Measurements from ENCODE around the gene CYP19A1.

Gene CYP19A1

GRCh38 chr15:51252671-51253070 lies 85.7 kb downstream of the CYP19A1 start:
- DNase-seq = no peak

- DNase-seq = no peak
Observed at GRCh38 chr15:51251556-51251955, 86.8 kb downstream of the CYP19A1 start.

- DNase-seq = no peak
Observed at GRCh38 chr15:51250217-51251011, 88.0 kb downstream of the CYP19A1 start.

- DNase-seq = no peak
Observed at GRCh38 chr15:51245628-51246027, 92.8 kb downstream of the CYP19A1 start.

GRCh38 chr15:51244423-51244869 lies 94.0 kb downstream of the CYP19A1 start:
- no peak for DNase-seq

GRCh38 chr15:51243774-51244173 lies 94.6 kb downstream of the CYP19A1 start:
- no peak for DNase-seq

GRCh38 chr15:51240066-51240465 lies 98.3 kb downstream of the CYP19A1 start:
- DNase-seq = no peak

- no peak for DNase-seq
Observed at GRCh38 chr15:51237816-51238215, 100.6 kb downstream of the CYP19A1 start.

- no peak for DNase-seq
Observed at GRCh38 chr15:51234176-51234927, 104.0 kb downstream of the CYP19A1 start.

GRCh38 chr15:51232581-51232980 lies 105.8 kb downstream of the CYP19A1 start:
- DNase-seq = no peak

- no peak for DNase-seq
Observed at GRCh38 chr15:51229907-51230330, 108.5 kb downstream of the CYP19A1 start.

- DNase-seq = no peak
Observed at GRCh38 chr15:51227940-51228732, 110.3 kb downstream of the CYP19A1 start.

GRCh38 chr15:51226576-51227210 lies 111.7 kb downstream of the CYP19A1 start:
- DNase-seq = no peak

GRCh38 chr15:51224428-51224827 lies 114.0 kb downstream of the CYP19A1 start:
- DNase-seq = no peak

- no peak for DNase-seq
Observed at GRCh38 chr15:51223771-51224229, 114.6 kb downstream of the CYP19A1 start.

- DNase-seq = no peak
Observed at GRCh38 chr15:51218299-51218938, 120.0 kb downstream of the CYP19A1 start.

- DNase-seq = no peak
Observed at GRCh38 chr15:51212909-51213308, 125.5 kb downstream of the CYP19A1 start.

GRCh38 chr15:51212239-51212638 lies 126.2 kb downstream of the CYP19A1 start:
- DNase-seq = no peak

- DNase-seq = no peak
Observed at GRCh38 chr15:51205050-51205975, 133.1 kb downstream of the CYP19A1 start.

- DNase-seq = no peak
Observed at GRCh38 chr15:51203797-51204196, 134.6 kb downstream of the CYP19A1 start.

- DNase-seq = no peak
Observed at GRCh38 chr15:51202783-51203182, 135.6 kb downstream of the CYP19A1 start.

Measured in DMS79 (cell line).